AML-193 (cell line): ENCODE data around the gene LLCFC1.
"Not testable (repeated sequence)": the region's sequence is repeated elsewhere in the genome, so short reads cannot be mapped to it uniquely, and the experiment has no call there.

Experiments
- DNase-seq, 2 experiments: peaks; one replicate each; lab custom pipeline; 2025; lab: John Stamatoyannopoulos, UW

The LLCFC1 gene

DNA sequence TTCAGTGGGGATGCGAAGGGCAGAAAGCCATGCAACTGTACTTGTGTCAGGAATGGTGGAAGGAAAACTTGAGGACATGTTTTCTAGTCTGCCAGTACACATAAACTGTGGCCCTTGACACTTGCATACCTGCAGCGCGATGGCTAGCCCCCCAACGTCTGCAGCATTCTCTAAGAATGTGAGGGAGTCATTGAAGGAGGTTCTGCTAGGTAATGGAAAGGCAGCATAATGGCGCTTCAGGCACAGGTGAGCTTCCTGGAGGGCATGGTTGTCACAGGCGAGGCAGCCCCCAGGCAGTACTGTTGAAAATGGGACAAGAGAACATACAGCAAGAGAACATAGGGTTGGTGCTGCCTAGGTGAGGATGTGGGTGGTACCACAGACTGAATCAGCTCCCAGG, 3.5 kb downstream of the LLCFC1 start:
- no peak for DNase-seq

DNA sequence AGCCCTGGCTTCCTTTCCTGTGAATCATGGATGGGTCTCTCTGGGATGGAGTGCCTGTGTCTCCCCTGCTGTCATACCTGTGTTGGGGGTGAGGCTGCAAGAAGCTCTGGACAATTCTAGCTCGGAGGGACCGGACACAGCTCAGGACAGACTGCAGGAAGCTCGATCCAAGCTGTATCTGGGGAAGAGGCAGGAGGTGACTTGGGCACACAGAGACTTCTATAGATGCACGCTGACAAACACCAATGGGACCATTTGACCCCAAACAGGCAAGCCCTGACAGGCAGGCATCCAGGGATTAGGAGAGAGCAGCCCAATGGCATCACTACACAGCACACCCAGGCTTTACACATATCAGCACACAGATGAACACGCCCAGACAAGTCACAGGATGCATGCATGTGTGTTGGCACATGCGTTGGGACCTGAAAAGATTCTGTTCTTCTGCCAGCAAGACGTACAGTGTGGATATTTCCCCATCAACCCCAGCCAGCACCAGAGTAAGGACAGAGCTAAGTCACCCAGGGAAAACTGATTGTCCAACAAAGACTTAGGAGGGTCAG, 4.5 kb downstream of the LLCFC1 start:
- no peak for DNase-seq

DNA sequence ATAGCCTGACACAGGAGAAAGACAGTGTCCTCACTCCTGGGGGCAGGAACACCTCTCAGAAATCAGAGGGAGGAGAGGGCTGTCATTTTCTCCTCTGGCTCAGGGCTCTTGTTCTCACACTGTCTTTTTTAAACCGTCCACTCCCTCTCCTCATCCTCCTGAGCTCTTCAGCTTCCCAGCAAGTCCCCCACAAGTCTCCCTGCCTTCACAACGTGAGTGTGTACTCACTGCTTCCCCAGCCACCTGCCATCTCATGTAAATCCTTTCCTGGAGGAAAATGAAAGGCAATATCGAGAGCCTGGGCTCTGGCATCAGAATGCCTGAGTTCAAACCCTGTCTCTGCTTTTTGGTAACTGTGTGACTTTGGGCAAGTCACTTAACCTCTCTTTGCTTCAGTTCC, 5.7 kb downstream of the LLCFC1 start:
- no peak for DNase-seq

DNA sequence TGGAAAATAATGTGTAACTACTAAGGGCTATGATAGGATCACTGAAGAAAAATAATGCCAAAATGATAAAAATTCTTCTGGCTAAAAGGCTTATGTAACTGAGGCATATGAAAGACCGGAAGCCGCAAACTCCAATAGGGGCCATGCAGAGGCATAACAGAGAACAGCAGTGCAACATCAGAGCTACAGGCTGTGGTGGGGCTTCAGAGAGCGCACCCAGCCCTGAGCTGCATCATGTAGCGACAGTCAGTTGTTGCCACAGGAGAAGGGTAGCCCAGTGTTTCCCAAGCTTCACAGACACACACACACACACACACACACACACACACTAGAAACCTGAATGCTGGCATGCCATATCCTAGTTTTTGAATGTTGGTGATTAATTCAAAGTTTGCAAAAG, 9.3 kb downstream of the LLCFC1 start:
- DNase-seq = no peak

DNA sequence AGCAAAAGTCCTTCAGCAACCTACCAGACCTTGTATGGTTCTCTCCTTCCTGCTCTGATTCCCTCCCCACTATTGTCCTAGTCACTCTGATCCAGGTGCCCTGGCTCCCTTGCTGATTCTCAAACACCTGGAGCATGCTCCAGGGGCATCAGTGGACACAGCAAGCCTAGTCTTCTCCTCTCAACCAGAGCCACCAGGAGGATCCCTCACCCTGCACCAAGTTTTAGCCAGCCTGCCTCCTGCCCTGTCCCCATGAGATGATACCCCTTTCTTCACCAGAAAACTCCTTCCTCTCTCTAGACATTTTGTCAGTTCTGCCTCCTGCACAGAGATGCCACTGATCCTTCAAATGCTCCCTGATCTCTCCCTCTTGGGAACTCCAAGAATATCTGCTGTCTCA, 11.0 kb downstream of the LLCFC1 start:
- DNase-seq = no peak

DNA sequence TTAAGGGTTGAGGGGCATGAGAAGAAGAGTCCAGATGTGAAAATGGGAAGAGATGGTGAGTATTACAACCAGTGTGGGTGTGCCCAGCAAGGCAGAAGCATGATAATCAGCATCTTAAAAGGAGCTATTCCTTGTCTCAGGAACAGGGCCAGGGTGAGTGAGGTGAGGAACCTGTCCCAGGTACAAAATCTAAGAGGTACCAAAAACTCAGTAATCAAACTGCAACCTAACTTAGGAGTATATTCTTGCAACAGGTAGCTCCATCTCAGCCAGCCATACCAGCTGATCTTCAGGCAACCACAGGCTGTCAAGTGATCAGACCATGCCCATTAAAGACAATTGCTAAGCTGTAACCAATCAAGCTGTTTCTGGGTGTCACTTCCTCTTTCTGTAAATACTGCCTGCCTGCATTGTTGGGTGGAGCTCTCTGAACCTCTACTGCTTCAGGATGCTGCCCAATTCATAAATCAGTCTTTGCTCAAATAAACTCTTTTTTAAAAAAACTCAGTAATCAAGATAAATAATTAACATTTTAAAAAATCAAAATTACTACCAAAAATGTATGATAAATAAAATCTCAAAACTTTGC, 15.5 kb downstream of the LLCFC1 start:
- peak in 1 of 2 experiments; percentile 1 for DNase-seq

DNA sequence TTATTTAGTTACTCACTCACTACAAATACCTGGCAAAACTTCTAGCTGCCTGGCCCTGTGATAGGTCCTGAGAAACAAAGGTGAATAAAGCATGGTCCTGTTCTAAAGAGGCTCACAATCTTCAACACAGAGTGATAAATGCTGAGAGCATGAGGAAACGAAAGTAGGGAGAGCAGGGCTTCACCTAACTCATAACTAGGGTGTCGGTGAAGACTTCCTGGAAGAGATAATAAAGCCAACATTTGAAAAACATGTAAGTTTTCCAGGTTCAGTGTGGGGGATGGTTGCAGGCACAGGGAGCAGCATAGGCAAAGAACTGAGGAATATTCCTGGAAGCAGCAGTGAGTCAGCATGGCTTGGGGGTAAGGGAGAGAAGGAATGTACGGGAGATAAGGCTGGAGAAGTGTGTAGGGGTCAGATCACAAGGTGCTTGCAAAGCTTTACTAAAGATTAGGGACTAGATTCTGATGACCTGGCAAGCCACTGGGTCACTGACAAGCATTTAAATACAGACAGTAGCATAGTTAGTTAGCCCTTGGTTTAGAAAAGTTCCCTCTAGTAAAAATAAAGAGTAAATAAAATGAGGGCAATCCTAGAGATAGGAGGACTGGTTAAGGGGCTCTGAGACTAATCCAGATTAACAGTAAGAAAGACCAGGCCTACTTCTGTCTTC, 17.8 kb downstream of the LLCFC1 start:
- DNase-seq = no peak

DNA sequence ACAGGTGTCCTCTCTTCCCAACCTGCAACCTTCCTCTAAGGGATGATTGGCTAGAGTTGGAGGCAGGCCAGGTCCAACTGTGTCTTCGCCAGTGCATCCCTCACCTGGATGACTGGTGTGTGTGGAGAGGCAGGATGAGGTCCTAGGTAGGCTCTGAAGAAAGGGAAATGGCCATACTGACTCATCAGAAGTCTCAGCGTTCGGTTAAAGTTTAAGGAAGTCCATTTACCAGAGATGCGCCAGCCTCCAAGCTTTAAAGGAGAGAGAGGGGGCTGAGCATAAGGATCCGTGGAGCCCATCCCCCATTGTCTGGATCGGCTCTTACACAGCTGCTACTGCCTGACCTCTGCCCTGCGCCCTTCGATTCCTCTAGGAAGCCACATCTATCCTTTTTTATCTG, 18.4 kb downstream of the LLCFC1 start:
- no peak for DNase-seq

DNA sequence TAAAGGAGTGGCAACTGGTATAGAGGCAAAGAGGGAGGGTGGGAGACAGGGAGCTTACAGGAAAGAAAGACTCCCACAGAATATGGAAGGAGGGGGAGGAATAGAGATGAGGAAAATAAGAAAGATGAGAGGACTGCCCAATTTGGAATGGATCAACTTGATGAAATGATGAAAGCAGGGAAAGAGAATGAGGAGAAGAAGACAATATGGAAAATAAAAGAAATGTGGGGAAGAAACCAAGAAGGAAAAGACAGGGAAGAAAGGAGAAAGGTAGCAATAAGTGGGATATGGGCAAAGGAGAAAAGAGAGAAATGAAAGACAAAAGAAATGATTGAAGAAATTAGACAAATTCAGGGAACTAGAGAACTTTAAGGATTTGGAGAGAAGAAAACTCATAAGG, 19.9 kb downstream of the LLCFC1 start:
- DNase-seq = no peak

DNA sequence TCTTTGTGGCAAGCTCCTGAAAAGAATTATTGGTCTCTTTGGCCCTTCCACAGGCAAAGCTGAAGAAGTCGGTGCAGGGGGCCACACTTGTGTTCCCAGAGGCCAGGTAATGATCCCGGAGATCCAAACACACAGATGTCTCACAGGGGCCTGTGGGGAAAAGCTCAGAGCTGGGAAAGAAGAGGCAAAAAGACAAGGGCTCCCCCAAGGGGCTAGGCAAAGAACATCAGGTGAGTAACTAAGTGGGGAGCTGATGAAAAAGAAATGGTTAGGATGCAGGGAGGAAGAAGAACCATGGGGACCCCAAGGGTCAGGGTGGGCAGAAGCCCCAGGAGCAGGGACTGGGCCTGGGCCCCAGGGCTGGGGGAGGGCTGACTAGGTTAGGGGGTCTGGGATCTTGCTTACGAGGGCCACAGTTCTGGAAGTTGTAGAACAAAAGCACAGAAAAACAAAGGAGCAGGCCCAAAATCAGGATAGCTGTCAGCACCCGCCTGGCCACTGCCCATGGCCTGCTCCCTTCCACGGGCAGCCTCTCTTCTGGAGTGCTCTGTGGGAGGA, 21.8 kb downstream of the LLCFC1 start:
- peak; percentile 1 to 5 for DNase-seq

DNA sequence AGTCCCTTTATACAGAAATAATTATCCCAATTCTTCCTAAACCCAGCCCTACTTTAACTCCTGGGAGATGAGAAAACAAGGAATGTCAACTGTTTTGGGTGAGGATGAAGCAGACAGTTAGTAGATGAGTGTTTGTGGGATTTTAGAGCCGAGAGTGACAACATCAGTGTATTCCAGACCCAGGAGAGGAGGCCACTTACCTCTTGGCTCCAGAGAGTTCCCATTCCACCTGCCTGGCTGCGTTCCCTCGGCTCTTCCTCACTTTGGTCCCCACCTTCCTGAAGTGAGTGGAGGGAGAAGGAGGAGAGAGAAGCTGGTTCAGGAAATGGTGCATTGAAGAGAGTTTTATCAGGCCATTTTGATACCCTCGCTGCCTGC, 22.3 kb downstream of the LLCFC1 start:
- DNase-seq = no peak

DNA sequence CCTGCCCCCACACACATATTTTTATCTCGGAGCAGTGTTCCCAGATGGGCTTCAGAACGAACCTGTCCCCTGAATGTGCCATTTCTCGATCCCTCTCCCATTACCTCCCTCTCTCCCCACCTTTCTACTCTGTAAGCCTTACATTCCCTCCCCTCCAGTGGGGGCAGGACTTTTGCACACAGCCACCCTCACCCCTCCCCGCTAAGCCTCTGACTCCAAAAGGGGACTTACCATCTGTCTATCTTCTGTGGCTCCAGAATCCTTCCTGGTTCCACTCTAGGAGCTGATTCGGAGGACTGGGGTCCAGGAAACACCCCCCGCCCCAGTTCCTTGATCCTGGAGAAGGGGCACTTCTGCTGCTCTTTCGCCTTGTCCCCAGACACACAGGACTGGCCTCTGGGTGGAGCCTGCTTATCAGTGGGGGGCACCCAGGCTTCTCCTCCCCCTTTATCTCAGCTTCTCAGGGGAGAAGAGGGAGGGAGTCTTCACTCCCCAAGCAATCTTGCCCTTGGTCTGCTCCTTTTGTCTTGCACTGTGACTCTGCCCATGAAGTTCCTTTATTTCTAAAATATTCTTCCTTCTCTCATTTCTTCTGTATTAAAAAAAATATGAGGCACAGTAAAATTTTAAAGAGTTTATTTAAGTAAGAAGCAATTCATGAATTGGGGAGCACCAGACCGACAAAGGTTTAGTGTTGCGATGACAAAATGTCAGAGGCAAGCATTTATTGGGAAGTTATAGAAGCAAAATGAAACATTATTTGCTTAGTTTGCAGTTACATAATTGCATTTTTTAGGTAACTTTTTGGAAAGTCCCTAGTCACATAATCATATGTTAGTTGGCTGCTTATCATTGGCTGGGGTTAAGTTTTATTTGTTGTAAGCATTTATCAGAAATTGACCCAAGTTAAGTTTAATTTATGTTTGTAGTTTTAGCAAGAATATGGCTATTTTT, 23.0 kb downstream of the LLCFC1 start, which contains the start of gene KEL:
Gene KEL (minus strand): TSS at position 391 of the 954 bp plus-strand sequence. CDS start 157 bp downstream, at position 234.
- DNase-seq = no peak

DNA sequence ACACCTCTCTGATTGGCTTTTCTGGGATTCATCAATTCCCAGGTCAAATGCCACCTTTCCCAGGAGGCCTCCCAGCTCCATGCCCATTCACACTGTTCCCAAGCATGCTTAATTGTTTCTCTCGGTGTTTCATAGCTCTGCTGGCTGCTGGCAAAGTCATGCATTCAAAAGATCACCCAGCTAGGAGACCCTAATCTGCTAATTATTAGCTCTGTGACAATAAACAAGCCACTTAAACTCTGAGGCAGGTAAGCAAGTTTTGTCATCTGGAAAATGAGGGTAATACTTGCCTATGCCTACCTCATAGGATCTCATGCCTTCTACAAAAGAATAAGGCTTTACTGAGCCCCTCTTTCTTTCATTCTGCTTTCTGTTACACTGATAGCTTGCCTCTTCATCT, 23.7 kb downstream of the LLCFC1 start:
- no peak for DNase-seq

DNA sequence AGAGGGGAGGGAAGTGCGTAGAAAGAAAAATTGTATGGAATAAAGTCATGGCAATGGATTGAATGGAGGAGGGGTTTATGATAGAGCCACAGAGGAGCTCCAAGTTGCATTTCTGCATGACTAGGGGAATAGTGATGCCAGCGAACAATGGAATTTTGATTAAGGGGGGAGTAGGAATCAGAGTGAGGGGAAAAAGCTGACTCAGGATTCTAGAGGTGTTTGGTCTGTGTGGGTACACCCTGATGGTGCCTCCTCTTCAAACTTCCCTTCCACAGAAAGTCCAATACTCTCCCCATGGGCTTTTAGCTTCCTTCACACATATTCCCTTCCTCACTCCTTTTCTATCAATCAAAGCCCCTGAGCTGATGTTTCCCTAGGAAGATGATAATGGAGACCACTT, 24.7 kb downstream of the LLCFC1 start:
- no peak for DNase-seq

DNA sequence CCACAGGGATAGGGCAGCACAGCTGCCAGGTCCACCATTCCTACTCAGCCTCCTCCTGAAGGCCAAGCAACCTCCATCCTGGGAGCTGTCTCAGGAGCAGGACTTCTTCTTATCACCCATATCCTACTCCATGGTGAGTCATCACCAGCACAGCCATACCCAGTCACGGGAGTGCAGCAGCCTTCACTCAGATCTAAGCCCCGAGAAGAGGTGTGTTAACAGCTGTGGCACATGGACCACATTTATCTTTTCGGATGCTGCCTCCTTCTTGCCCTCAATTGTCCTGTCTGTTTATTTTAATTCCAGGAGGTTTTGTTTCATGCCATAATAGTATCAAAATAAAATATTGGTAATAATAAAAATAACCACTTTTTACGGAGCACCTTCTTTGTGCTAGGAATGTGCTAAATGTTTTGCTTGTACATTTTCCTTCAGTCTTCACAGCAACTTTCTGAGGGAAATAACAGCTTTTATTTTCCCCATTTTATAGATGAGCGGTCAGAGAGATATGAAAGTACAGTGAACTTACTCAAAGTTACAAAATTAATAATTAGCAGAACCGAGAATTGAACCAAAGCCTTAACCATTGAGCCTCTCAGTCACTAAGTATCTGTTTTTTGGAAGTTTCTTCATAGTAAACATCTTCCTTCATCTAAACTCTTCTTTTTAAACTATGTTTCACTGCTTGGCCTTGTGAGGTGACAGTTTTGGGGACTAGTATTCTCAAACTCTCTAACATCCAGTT, 25.4 kb downstream of the LLCFC1 start:
- no peak for DNase-seq

DNA sequence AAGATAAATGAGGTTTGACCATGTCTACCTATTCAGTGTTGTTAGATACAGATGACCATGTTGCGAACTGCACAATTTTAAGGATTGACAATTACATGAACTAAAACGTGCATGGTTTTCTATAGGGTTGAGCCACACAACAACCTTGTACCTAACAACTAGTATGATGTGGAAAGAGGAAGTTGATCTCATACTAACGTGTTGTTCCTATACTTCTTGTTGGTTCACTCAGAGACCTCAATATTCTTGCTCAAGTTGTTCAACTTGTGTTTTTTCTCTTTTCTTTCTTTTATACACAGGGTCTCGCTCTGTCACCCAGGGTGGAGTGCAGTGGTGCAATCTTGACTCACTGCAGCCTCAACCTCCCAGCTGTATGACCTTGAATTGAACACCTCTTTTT, 28.9 kb downstream of the LLCFC1 start:
- peak; percentile 8 to 29 for DNase-seq

DNA sequence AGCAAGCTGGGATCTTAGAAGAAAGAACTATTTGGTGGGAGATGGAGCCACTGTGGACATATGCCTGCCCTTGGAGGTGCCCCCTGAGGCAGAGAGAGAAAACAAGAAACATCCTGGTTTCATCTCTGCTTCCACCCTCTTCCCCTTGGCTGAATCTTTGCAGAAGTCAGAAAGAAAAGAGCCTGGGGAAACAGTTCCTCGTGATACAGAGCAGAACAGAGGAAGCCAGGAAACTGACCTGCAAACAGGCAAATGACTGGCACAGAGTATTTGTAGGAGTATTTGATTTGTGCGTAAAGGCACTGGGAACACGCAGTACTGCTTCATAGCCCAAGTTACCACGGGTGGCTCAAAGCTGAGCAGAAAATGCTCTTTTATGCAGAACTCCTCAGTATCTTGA, 29.9 kb downstream of the LLCFC1 start:
- DNase-seq = no peak

DNA sequence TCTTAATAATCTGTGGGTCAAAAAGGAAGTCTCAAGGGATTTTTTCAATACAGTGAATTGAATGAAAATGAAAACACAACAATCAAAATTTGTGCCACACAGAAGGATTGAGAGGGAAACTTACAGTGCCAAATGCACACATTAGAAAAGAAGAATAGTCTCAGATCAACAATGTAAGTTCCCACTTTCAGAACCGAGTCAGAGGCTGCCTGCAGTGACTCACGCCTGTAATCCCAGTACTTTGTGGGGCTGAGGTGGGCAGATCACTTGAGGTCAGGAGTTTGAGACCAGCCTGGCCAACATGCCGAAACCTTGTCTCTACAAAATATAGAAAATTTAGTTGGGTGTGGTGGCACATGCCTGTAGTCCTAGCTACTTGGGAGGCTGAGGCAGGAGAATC, 35.3 kb downstream of the LLCFC1 start:
- DNase-seq = no peak

DNA sequence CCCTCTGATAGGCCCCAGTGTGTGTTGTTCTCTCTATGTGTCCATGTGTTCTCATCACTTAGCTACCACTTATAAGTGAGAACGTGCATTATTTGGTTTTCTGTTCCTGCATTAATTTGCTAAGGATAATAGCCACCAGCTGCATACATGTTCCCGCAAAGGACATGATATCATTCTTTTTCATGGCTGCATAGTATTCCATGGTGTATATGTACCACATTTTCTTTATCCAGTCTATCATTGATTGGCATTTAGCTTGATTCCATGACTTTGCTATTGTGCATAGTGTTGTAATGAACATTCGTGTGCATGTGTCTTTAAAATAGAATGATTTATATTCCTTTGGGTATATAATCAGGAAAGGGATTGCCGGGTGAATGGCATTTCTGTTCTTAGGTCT, 39.1 kb downstream of the LLCFC1 start:
- DNase-seq = not testable (repeated sequence)

DNA sequence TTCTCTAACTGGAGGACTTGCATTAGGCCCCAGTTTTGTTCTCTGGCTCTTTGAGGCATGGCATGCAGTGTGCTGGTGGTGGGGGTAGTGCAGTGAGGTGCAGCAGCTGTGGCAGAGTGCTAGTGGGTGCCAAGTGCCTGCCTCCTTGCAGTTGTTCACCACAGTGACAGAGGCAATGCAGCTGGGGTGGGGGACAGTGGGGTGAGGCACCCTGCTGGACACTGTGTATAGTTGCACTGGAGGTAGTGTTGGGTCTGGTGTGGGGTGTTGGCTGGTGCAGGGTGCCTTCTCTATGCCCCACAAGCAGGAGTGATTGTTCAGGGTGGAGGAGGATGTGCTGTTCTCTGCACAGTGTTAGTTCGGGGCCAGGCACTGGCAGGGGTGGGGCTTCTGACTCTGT, 44.5 kb downstream of the LLCFC1 start:
- no peak for DNase-seq

DNA sequence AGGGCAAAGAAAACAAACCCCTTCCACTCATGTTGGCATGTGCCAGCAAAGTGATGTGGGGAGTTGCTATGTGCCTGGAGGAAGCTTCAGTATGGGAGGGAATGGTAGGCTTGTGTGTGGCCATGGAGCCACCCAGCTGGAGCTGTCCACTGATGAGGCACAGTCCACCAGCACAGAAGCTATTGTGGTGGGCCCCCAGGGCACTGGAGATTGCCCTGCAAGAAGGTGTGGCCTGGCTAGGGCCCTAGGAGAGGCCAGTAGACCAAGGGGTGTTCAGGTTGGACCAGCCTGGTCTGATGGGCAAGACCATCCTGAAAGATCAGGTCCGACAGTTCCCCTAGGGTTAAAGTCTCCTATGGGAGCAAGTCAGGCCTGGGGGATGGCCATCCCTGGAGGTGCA, 45.0 kb downstream of the LLCFC1 start:
- no peak for DNase-seq
